GM04504 (cell line): ENCODE results near the gene SH2B2.
"Not testable (repeated sequence)": the region's sequence is repeated elsewhere in the genome, so short reads cannot be mapped to it uniquely, and the experiment has no call there.

ENCODE experiments used
- DNase-seq: peaks from one replicate; pipeline ENCODE4 v3.0.0-alpha.2; 2012; ENCODE audit warnings: low read depth

The SH2B2 gene

GRCh38 chr7:102306916-102307677, 20.4 kb downstream of the SH2B2 start:
- DNase-seq: no peak

- DNase-seq: no peak
Observed at GRCh38 chr7:102310414-102310815, 23.7 kb downstream of the SH2B2 start.

- DNase-seq: no peak
Observed at GRCh38 chr7:102312317-102312716, 25.6 kb downstream of the SH2B2 start.

GRCh38 chr7:102313997-102314780, 27.5 kb downstream of the SH2B2 start:
- DNase-seq: no peak

GRCh38 chr7:102317231-102318059, 30.8 kb downstream of the SH2B2 start:
- DNase-seq: no peak

GRCh38 chr7:102318482-102318971, 31.9 kb downstream of the SH2B2 start:
- no peak for DNase-seq

- no peak for DNase-seq
Observed at GRCh38 chr7:102319671-102320070, 33.0 kb downstream of the SH2B2 start.

- no peak for DNase-seq
Observed at GRCh38 chr7:102320181-102320580, 33.5 kb downstream of the SH2B2 start.

GRCh38 chr7:102320601-102321350, 34.1 kb downstream of the SH2B2 start:
- no peak for DNase-seq

GRCh38 chr7:102321351-102322201, 34.9 kb downstream of the SH2B2 start:
- no peak for DNase-seq

GRCh38 chr7:102322202-102322715, 35.6 kb downstream of the SH2B2 start:
- DNase-seq: no peak

GRCh38 chr7:102323914-102324195, 37.2 kb downstream of the SH2B2 start:
- DNase-seq: no peak

GRCh38 chr7:102325106-102325505, 38.4 kb downstream of the SH2B2 start:
- not testable (repeated sequence) for DNase-seq

- no peak for DNase-seq
Observed at GRCh38 chr7:102326157-102326889, 39.7 kb downstream of the SH2B2 start.

- DNase-seq: not testable (repeated sequence)
Observed at GRCh38 chr7:102327183-102327582, 40.5 kb downstream of the SH2B2 start.

GRCh38 chr7:102328863-102329262, 42.2 kb downstream of the SH2B2 start:
- DNase-seq: not testable (repeated sequence)

GRCh38 chr7:102329366-102329765, 42.7 kb downstream of the SH2B2 start:
- DNase-seq: not testable (repeated sequence)

- not testable (repeated sequence) for DNase-seq
Observed at GRCh38 chr7:102330666-102331460, 44.2 kb downstream of the SH2B2 start.

GRCh38 chr7:102335574-102335973, 48.9 kb downstream of the SH2B2 start:
- not testable (repeated sequence) for DNase-seq
